HEK293T (cell line): ENCODE data around the gene TBC1D30.

Experiments used
- BHLHE40 ChIP-seq: fragments of 450-650 bp; IDR thresholded peaks from 2 replicates; pipeline ENCODE4 v1.6.1; 2016; ENCODE audit warnings: mild to moderate bottlenecking, moderate library complexity, borderline replicate concordance
- ELF4 ChIP-seq: fragments of 450-650 bp; IDR thresholded peaks from 2 replicates; pipeline ENCODE4 v1.6.1; 2017; ENCODE audit warnings: antibody characterized with exemption
- FOXK2 ChIP-seq: fragments of 450-650 bp; IDR thresholded peaks from 2 replicates; pipeline ENCODE4 v1.6.1; 2016; ENCODE audit warnings: mild to moderate bottlenecking
- FOXM1 ChIP-seq: fragments of 450-650 bp; IDR thresholded peaks from 2 replicates; pipeline ENCODE4 v1.6.1; 2017; ENCODE audit warnings: mild to moderate bottlenecking, borderline replicate concordance
- NFRKB ChIP-seq: fragments of 450-650 bp; IDR thresholded peaks from 2 replicates; pipeline ENCODE4 v1.6.1; 2016; ENCODE audit warnings: mild to moderate bottlenecking, moderate library complexity
- SP1 ChIP-seq: fragments of 450-650 bp; IDR thresholded peaks from 2 replicates; pipeline ENCODE4 v1.6.1; 2017
- SUZ12 ChIP-seq: fragments of 450-650 bp; IDR thresholded peaks from 2 replicates; pipeline ENCODE4 v1.6.1; 2016; ENCODE audit warnings: mild to moderate bottlenecking
- TARDBP ChIP-seq: fragments of 450-650 bp; IDR thresholded peaks from 2 replicates; pipeline ENCODE4 v1.6.1; 2016
- ZNF384 ChIP-seq: fragments of 450-650 bp; IDR thresholded peaks from 2 replicates; pipeline ENCODE4 v1.6.1; 2016
- TF ChIP-seq, protein P1 (sequence below): fragments of 450-650 bp; IDR thresholded peaks from 2 replicates; pipeline ENCODE4 v1.6.1; 2016

DNA sequence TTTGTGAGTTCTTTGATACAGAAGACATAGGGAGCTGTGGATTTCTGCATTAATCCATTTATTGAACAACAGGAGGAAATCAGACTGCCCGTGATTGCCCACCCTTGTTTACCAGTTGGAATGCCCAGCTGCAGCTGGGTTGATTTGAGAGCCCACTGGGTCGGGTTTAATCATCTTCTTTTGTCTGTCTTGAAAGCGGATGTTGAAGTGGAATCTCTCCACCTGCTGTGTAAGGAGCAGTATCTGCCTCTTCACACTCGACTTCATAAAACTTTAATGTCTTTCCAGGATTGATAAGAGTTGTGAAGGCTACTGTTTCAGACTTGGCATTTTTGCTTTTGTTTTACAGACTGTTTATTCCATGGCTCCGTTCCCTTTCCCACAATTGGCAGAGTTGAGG, 39.9 kb downstream of the TBC1D30 start:
- TF ChIP-seq FOXM1 = no peak
- TF ChIP-seq ZNF384 = no peak
- no peak for TF ChIP-seq ELF4
- TF ChIP-seq, protein P1, sequence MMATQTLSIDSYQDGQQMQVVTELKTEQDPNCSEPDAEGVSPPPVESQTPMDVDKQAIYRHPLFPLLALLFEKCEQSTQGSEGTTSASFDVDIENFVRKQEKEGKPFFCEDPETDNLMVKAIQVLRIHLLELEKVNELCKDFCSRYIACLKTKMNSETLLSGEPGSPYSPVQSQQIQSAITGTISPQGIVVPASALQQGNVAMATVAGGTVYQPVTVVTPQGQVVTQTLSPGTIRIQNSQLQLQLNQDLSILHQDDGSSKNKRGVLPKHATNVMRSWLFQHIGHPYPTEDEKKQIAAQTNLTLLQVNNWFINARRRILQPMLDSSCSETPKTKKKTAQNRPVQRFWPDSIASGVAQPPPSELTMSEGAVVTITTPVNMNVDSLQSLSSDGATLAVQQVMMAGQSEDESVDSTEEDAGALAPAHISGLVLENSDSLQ = no peak
- no peak for TF ChIP-seq BHLHE40
- TF ChIP-seq SUZ12 = no peak
- TF ChIP-seq FOXK2 = no peak
- TF ChIP-seq SP1 = no peak
- TF ChIP-seq NFRKB = no peak
- TF ChIP-seq TARDBP = no peak
